HepG2 (cell line): ENCODE data around the gene SLCO3A1. TPM values are rescaled to one million over a fixed set of nuclear protein-coding genes. Genes with fewer than 3 reads are reported as not detected.

Experiments
- ASH2L ChIP-seq: fragments of 300-600, 200-600 bp; sonication (generic); IDR thresholded peaks from 2 replicates; pipeline ENCODE4 v1.7.0; 2017; ENCODE audit warnings: low read depth, mild to moderate bottlenecking, moderate library complexity, mixed read lengths, low read length; ENCODE audit not compliant: insufficient read length
- CREM ChIP-seq, 2 experiments: sonication (generic) in 1 of 2; formaldehyde crosslinking in 1 of 2; IDR thresholded peaks; 2 replicates each; pipeline versions ENCODE4 v1.4.0 to v1.6.1; 2016 to 2020; ENCODE audit warnings: antibody characterized with exemption in 1 of 2, mild to moderate bottlenecking in 1 of 2, missing genetic modification reagents in 1 of 2
- ELF3 ChIP-seq: IDR thresholded peaks from 2 replicates; pipeline ENCODE4 v1.6.1; 2016; ENCODE audit warnings: missing genetic modification reagents, missing compliant biosample characterization
- FOXA3 ChIP-seq: IDR thresholded peaks from 2 replicates; pipeline ENCODE4 v1.6.1; 2016; ENCODE audit warnings: missing genetic modification reagents, missing compliant biosample characterization
- HDAC6 ChIP-seq: fragments of 200-600 bp; sonication (generic); IDR thresholded peaks from 2 replicates; pipeline ENCODE4 v1.7.0; 2017; ENCODE audit warnings: mild to moderate bottlenecking, antibody characterized with exemption, low read length, low read depth
- KDM4B ChIP-seq: sonication (generic); formaldehyde crosslinking; IDR thresholded peaks from 2 replicates; pipeline ENCODE4 v1.4.0; 2020; ENCODE audit warnings: missing genetic modification reagents
- NFIC ChIP-seq: IDR thresholded peaks from 2 replicates; pipeline ENCODE4 v1.6.1; 2012; ENCODE audit warnings: mild to moderate bottlenecking, low read length, inconsistent platforms
- ONECUT2 ChIP-seq: sonication (generic); formaldehyde crosslinking; IDR thresholded peaks from 2 replicates; pipeline ENCODE4 v1.4.0; 2020; ENCODE audit warnings: missing genetic modification reagents
- PAXIP1 ChIP-seq: sonication (generic); formaldehyde crosslinking; conservative IDR thresholded peaks from 2 replicates; pipeline ENCODE4 v1.4.0; 2020; ENCODE audit warnings: mild to moderate bottlenecking, missing genetic modification reagents, moderate library complexity
- PHF20 ChIP-seq: sonication (generic); formaldehyde crosslinking; IDR thresholded peaks from 2 replicates; pipeline ENCODE4 v1.5.0; 2020; ENCODE audit warnings: mild to moderate bottlenecking, missing genetic modification reagents
- SMYD3 ChIP-seq: sonication (generic); formaldehyde crosslinking; IDR thresholded peaks from 2 replicates; pipeline ENCODE4 v1.8.1; 2023; ENCODE audit warnings: mild to moderate bottlenecking, missing genetic modification reagents
- SNAPC5 ChIP-seq: sonication (generic); formaldehyde crosslinking; IDR thresholded peaks from 2 replicates; pipeline ENCODE4 v1.8.1; 2023; ENCODE audit warnings: mild to moderate bottlenecking, missing genetic modification reagents, borderline replicate concordance
- YEATS4 ChIP-seq: sonication (generic); formaldehyde crosslinking; IDR thresholded peaks from 2 replicates; pipeline ENCODE4 v1.4.0; 2020; ENCODE audit warnings: missing genetic modification reagents, borderline replicate concordance
- ZBTB20 ChIP-seq: sonication (generic); formaldehyde crosslinking; IDR thresholded peaks from 2 replicates; pipeline ENCODE4 v1.8.1; 2023; ENCODE audit warnings: missing genetic modification reagents, low read depth, mild to moderate bottlenecking, borderline replicate concordance
- ZFYVE20 ChIP-seq: sonication (generic); formaldehyde crosslinking; IDR thresholded peaks from 2 replicates; pipeline ENCODE4 v1.8.0; 2023; ENCODE audit warnings: low read depth, mild to moderate bottlenecking, moderate library complexity, missing genetic modification reagents, borderline replicate concordance
- ZNF563 ChIP-seq: sonication (generic); formaldehyde crosslinking; IDR thresholded peaks from 2 replicates; pipeline ENCODE4 v1.8.0; 2022; ENCODE audit warnings: mild to moderate bottlenecking, moderate library complexity, missing genetic modification reagents
- ZNF574 ChIP-seq: sonication (generic); formaldehyde crosslinking; IDR thresholded peaks from 2 replicates; pipeline ENCODE4 v1.4.0; 2020; ENCODE audit warnings: missing genetic modification reagents
- ZNF703 ChIP-seq: sonication (generic); formaldehyde crosslinking; IDR thresholded peaks from 2 replicates; pipeline ENCODE4 v1.5.1; 2020; ENCODE audit warnings: missing genetic modification reagents, mild to moderate bottlenecking, moderate library complexity, borderline replicate concordance
- polyA plus RNA-seq, 8 experiments: library from polyadenylated mRNA; depleted of rRNA in 3 of 8; stranded (reverse) in 7 of 8; unstranded in 1 of 8; fragments of >200 nt; fragmentation: Illumina TruSeq in 4 of 8; extraction: Trizol in 4 of 8; gene quantifications; 2 replicates each; pipeline versions ENCODE4 v1.2.1 to v1.2.3, GENCODE V29; 2011 to 2016; ENCODE audit warnings: low read depth in 4 of 8, missing spikeins in 1 of 8, mixed read lengths in 1 of 8; ENCODE audit not compliant: insufficient read depth in 1 of 8
- total RNA-seq, 5 experiments: library from RNA; depleted of rRNA; stranded (reverse); fragments of >200 nt; fragmentation: Illumina TruSeq; extraction: Trizol; gene quantifications; 2 replicates each; pipeline ENCODE4 v1.2.3, GENCODE V29; 2016; ENCODE audit warnings: low read depth in 1 of 5

Gene SLCO3A1
- total and polyA plus RNA-seq, 2 of the 13 experiments (the other 11 are each of a cell fraction or from before 2014, with no cell fraction given), result 0.02 TPM; not detected in 1

GRCh38 chr15:92165001-92165346, 311.5 kb downstream of the SLCO3A1 start (continued):
- TF ChIP-seq ZNF574 (CRISPR knock-in tag) (0 out of 2 replicates have a peak, but pooled peaks have one; percentile 2), FOXA3 (CRISPR knock-in tag) (0 out of 2 replicates have a peak, but pooled peaks have one; percentile 10), ZBTB20 (peak; percentile 7; the same call in 1 of the 2 replicates), SMYD3 (CRISPR knock-in tag) (0 out of 2 replicates have a peak, but pooled peaks have one; percentile 21), ONECUT2 (CRISPR knock-in tag) (0 out of 2 replicates have a peak, but pooled peaks have one; percentile 2), KDM4B (CRISPR knock-in tag) (0 out of 2 replicates have a peak, but pooled peaks have one; percentile 0), ELF3 (CRISPR knock-in tag) (0 out of 2 replicates have a peak, but pooled peaks have one; percentile 1), PAXIP1 (CRISPR knock-in tag) (peak; percentile 20; the same call in 1 of the 2 replicates), SNAPC5 (0 out of 2 replicates have a peak, but pooled peaks have one; percentile 91), YEATS4 (0 out of 2 replicates have a peak, but pooled peaks have one; percentile 12), NFIC (0 out of 2 replicates have a peak, but pooled peaks have one; percentile 9), ZFYVE20 (CRISPR knock-in tag) (no peak), ZNF563 (CRISPR knock-in tag) (no peak), CREM (IDR thresholded peaks at IDR 0.05) (0 out of 2 replicates have a peak, but pooled peaks have one; percentile 7), CREM (CRISPR knock-in tag; IDR thresholded peaks at IDR 0.05) (no peak), PHF20 (CRISPR knock-in tag) (no peak), ZNF703 (CRISPR knock-in tag) (no peak), ASH2L (peak; percentile 65), HDAC6 (no peak)
